HG02943 (cell line): ENCODE data around the gene SLC26A1.

Source experiments
- ATAC-seq: cut with Tn5 transposase; IDR thresholded peaks from one replicate; pipeline ENCODE4 v1.9.1; 2021; ENCODE audit warnings: mild to moderate bottlenecking, low read depth, moderate library complexity; ENCODE audit not compliant: unreplicated experiment

Gene SLC26A1

DNA sequence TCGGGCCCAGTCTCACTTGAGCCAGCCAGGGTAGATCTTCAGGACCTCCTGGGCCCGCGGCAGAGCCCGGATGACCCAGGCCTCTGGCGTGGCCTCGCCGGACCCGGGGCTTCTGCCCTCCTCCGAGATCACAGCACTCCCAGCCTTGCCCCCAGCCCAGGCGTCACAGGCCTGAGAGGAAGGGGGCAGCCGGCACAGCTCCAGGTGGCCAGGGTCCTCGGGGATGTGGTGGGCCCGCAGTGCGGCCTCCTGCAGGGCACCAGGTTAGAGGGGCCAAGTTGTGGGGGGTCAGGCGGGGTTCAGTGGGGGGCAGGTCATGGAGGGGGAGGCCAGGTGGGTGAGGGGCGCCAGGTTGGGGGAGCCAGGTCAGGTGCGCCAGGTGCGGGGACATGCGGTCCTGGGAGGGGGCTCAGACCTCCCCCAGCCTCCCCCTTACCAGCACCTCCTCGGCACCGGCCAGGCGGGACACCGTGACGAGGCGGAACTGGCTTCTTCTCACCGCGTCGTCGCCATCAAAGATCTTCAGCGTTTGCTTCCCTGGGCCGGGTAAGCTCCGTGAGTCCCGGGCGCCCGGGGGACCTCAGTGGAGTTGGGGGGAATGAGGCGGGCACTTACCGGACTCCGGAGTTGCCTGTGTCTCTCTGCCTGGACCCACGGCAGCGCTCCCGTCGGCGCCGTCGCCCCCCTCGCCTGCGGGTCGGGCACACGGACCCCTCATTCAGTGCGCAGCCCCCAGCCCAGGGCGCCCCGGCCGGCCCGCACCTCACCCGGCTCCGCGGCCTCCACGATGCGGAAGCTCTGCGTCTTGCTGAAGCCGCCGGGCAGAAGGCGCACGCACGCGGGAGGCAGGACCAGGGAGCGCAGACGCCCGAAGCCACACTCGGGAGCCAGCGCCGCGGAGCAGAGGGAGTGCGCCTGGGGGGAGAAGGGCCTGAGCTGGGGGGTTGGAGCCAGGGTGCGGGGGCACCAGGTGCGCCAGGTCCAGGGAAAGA is 25.8 kb downstream of the SLC26A1 start:
- no peak for ATAC-seq

DNA sequence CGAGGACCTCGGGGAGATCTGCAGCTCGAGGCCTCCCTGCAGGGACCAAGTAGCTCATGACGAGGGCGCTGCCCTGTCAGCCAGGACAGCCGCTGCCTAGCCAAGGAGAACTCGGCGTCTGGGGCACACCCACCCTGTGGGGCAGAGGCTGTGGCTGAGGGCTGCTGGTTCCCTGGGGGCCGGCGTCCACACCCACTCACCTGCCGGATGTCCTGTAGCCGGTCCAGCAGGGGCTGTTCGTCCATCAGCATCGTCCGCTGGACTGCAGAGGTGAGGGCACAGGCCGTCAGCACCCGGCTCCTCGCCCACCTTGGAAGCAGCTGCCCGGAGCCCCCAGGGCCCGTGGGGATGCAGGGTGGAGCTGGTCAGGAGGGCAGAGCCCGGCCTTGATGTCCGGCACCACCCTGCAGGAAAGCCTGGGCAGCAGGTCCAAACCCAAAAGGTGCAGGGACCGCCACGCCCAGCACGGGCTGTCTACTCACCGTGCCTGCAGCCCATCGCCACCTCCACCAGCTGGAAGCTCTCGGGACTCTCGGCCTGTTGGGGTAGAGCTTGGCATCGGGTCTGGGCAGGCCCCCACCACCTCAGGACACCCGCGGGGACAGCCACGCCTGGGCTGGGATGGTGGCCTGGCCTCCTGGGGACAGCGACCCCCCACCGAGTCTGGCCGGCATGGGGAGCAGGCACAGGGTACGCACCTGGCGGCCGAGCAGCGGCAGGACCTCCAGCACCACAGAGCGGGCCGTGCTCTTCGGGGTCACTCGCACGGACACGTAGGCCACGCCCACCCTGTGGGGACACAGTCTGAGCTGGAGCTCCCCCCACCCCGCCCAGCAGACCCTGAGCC is 26.7 kb downstream of the SLC26A1 start:
- no peak for ATAC-seq

DNA sequence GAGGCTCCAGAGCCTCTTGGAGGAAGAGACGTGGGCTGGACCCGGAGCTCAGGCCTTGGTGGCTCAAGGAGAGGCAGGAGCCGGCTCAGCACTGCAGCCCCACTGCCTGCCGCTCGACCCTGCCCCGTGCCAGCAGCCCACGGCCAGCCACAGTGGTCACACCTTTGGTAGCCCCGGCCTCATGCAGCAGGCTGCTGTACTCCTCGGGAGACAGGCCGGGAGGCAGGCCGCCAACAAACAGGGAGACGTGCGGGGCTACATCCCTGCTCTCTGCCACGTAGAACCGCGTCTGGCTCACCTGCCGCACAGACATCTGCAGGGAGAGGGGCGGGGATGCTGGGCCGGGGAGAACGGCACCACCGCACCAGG is 27.5 kb downstream of the SLC26A1 start:
- ATAC-seq: no peak

DNA sequence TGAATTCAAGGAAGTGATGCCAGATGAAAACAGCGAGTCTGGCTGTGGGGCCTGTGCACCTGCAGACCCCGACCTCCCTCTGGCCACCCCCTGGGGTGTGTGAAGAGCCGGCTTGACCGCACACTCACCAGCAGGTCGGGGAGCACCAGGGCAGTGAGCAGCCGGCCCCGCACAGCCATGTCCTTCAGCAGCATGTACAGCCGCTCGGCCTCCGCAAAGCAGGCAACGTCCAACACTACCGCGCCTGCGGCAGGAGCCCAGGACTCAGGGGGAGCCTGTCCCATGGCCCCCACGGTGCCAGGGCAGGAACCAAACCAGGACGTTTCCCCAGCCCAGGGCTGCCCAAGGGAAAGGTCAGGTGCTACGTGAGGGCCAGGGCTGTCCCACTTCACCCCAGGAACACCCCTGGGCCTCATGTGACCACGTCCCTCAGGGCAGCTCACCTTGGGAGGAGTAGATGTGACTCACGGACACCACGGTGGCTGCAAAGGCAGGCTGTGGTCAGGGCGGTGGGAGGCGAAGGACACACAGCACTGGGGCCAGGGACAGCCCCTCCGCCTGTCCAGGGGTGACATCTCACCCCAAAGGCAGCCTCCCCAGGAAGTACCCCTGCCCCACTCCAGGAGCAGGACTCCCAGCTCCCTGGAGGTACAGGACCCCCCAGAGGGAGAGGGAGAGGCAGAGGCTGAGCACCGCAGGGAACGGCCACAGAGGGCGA is 28.0 kb downstream of the SLC26A1 start:
- ATAC-seq: no peak

DNA sequence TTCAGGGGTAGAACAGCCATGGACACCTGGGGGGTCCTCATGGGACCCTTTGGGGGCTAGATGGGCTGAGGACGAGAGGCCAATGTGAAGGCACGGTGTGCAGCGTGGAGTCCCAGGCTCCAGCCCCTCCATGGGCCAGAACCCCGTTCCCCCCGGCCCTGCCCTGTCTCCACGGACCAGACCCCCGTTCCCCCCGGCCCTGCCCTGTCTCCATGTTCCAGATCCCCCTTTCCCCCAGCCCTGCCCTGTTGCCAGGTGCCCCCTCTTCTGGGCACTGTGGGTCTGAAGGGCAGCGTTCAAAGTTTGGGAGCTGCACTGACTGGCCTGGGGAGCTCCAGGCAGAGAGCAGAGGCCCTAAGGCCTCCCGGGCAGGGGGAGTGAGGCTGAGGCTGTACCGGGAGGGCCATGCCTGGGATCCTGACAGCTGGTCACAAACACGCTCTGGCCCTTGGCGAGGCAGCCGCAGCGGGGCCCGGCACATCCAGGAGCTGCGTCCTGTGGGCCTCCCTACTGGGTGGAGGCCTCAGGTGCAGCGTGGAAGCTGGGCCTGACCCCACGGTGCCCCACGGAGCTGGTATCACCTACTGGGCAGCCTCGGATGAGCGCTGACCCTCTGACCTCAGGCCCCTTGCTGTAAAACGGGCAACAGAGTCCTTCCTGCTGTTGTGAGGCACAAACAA is 28.7 kb downstream of the SLC26A1 start:
- ATAC-seq: no peak

- no peak for ATAC-seq
These were observed 29.7 kb downstream of the SLC26A1 start for GRCh38 chr4:963276-964225.

GRCh38 chr4:962231-963208 is 30.7 kb downstream of the SLC26A1 start:
- ATAC-seq: no peak

DNA sequence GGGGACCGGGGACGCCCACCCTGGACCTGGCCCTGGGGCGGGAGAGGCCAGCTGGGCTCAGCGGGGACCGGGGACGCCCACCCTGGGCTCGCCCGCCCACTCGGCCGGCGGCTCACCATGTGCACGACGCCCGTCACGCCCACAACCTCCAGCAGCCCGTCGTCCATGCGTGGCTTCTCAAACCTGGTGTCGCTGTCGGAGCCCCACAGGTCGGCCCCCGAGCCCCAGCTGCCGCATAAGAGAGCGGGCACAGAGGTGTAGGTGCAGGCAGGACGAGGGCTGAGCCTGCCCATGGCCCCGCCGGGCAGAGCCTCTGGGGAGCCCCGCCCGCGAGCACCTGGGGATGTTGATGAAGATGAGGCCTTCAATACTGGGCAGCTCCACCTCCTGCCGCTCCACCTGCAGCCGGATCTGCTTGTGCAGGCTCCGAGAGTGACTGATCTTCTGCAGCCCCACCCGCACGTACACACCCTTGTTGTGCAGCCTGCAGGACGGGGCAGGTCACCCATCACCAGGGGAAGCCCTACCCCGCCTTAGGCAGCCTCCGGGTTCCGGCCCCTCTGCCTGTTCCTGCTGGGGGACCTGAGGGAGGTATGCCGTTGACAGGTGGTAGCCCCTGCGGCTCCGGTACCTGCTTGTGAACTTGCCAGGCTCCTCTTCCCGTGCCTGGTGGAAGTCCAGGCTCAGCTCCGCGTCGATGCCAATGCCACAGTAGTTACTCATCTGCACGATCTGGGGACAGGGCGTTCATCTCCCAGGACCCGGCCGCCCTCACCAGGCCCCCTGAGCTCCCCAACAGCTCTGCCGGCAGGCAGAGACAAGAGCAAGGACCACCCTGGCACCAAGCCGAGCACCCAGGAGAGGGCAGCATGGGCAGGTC is 31.6 kb downstream of the SLC26A1 start:
- ATAC-seq: no peak

GRCh38 chr4:960636-961350 is 32.4 kb downstream of the SLC26A1 start:
- no peak for ATAC-seq

DNA sequence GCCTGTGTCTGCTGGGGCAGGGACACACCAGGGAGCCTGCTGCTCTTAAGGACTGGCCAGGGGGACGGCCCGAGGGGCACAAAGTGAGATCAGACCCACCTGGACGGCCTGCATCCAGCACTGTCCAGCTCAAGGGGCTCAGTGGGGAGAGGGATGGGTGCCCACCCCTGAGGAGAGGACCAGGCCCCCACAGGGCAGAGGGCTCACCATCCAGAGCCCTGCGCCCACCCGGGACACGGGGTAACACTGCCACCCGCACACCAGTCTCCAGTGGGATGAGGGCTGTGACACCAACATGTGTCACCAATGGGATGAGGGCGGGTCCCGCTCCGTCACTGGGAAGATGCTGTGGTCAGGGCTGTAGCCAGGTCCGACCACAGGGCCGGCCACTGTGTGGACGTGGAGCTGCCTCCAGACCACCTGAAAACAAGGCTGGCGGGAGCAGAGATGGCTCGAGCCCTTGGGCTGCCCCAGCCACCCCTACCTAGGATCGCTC is 33.0 kb downstream of the SLC26A1 start:
- no peak for ATAC-seq

GRCh38 chr4:959338-960139 is 33.7 kb downstream of the SLC26A1 start:
- no peak for ATAC-seq

- no peak for ATAC-seq
These were observed 34.4 kb downstream of the SLC26A1 start for GRCh38 chr4:958696-959337.

DNA sequence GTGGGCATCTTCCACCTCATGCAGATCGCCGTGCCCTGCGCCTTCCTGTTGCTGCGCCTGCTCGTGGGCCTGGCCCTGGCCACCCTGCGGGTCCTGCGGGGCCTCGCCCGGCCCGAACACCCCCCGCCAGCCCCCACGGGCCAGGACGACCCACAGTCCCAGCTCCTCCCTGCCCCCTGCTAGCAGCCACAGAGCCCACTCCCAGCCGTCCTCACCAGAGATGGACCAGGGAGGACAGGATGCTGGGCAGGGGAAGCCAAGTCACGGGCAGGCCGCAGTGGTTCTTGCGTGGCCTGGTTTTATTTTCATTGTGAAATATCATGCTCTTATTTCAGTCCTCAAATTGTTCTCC is 34.9 kb downstream of the SLC26A1 start:
- no peak for ATAC-seq

DNA sequence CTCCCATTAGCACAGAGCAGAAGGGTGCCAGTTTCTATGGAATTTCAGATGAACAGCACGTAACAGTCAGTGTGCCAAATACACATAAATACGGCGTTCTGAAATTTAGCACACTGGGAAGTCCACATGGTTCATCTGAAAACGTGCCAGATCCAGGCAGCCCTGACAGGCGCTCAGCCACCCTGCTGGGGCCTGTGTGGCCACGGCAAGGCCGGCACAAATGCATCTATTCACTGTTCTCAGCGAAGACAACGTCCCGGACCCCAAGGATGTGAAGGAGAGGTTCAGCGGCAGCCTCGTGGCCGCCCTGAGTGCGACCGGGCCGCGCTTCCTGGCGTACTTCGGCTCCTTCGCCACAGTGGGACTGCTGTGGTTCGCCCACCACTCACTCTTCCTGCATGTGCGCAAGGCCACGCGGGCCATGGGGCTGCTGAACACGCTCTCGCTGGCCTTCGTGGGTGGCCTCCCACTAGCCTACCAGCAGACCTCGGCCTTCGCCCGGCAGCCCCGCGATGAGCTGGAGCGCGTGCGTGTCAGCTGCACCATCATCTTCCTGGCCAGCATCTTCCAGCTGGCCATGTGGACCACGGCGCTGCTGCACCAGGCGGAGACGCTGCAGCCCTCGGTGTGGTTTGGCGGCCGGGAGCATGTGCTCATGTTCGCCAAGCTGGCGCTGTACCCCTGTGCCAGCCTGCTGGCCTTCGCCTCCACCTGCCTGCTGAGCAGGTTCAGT is 35.5 kb downstream of the SLC26A1 start:
- no peak for ATAC-seq
